SJCRH30 (cell line): ENCODE measurements around the gene DNM1. TPM values are rescaled to one million over a fixed set of nuclear protein-coding genes. Genes with fewer than 3 reads are reported as not detected.

Experiments used
- DNase-seq, 2 experiments: peaks; one replicate each; pipeline ENCODE4 v3.0.0-alpha.2; 2015 to 2020
- H3K27ac ChIP-seq: fragments of 250-450 bp; sonication (Bioruptor Pico); 2 replicates; pipeline ENCODE4 v1.5.1; 2020; ENCODE audit warnings: mild to moderate bottlenecking, moderate library complexity
- H3K27me3 ChIP-seq: fragments of 250-450 bp; sonication (Bioruptor Pico); 2 replicates; pipeline ENCODE4 v1.5.1; 2020; ENCODE audit warnings: mild to moderate bottlenecking, moderate library complexity
- H3K36me3 ChIP-seq: fragments of 250-450 bp; sonication (Bioruptor Pico); 2 replicates; pipeline ENCODE4 v1.5.1; 2020; ENCODE audit warnings: mild to moderate bottlenecking, moderate library complexity
- H3K4me1 ChIP-seq: fragments of 250-450 bp; sonication (Bioruptor Pico); 2 replicates; pipeline ENCODE4 v1.5.1; 2020; ENCODE audit warnings: mild to moderate bottlenecking, moderate library complexity
- H3K4me3 ChIP-seq: fragments of 250-450 bp; sonication (Bioruptor Pico); 2 replicates; pipeline ENCODE4 v1.5.1; 2020; ENCODE audit warnings: mild to moderate bottlenecking, moderate library complexity
- H3K9me3 ChIP-seq: fragments of 250-450 bp; sonication (Bioruptor Pico); replicated peaks from 2 replicates; pipeline ENCODE4 v1.5.1; 2020; ENCODE audit warnings: mild to moderate bottlenecking, moderate library complexity
- total RNA-seq: library from RNA; depleted of rRNA; stranded (reverse); fragments of >200 nt; shearing (Covaris generic); gene quantifications from 2 replicates; pipeline ENCODE4 v1.2.3, GENCODE V29; 2014; rRNA removed

The DNM1 gene
- 1.7 and 3.8 TPM in 2 replicates for total RNA-seq

- Histone ChIP-seq H3K9me3 (no peaks in the 10 kb centered on the region), H3K27ac (no peak within 1 kb of the TSS; the same call in 1 of the 2 replicates), H3K4me3 (peak within 1 kb of the TSS; percentile 68), H3K4me1 (peaks cover 3% of the 10 kb centered on the region; the same call in 1 of the 2 replicates), H3K36me3 (no peaks in the 10 kb centered on the region), H3K27me3 (peaks cover 15% of the 10 kb centered on the region; the same call in 1 of the 2 replicates)
- peak; percentile 65 to 81 for DNase-seq
Measured at GRCh38 chr9:128203024-128203706, at the start of gene DNM1. Gene DNM1 (plus strand): TSS chr9:128203379. CDS start chr9:128203471, 92 bp downstream.

GRCh38 chr9:128153947-128154695, 49.1 kb upstream of the DNM1 start:
- Histone ChIP-seq H3K27me3 (peaks cover 27% of the 10 kb centered on the region), H3K27ac (no peak overlapping the region), H3K36me3 (no peaks in the 10 kb centered on the region), H3K4me3 (no peak overlapping the region), H3K4me1 (no peaks in the 10 kb centered on the region), H3K9me3 (no peaks in the 10 kb centered on the region)
- no peak for DNase-seq

GRCh38 chr9:128155736-128156500, 47.3 kb upstream of the DNM1 start:
- no peaks in the 10 kb centered on the region; the same call in 1 of the 2 replicates for H3K4me1 ChIP-seq
- H3K27ac ChIP-seq: no peak overlapping the region
- no peak for DNase-seq
- H3K9me3 ChIP-seq: no peaks in the 10 kb centered on the region
- H3K36me3 ChIP-seq: no peaks in the 10 kb centered on the region
- no peak overlapping the region for H3K4me3 ChIP-seq
- H3K27me3 ChIP-seq: peaks cover 21% of the 10 kb centered on the region

DNA sequence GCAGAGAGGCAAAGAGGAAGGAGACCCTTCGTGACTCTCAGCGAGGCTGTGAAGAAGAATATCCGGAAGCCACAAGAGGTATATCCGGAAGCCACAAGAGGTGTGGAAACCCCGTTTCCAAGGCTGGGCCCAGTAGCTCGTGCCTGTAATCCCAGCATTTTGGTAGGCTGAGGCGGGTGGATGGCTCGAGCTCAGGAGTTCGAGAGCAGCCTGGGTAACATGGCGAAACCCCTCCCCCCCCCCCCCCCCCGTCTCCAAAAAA, 43.7 kb upstream of the DNM1 start:
- H3K4me1 ChIP-seq: no peaks in the 10 kb centered on the region; the same call in 1 of the 2 replicates
- 0 out of 2 replicates have a peak, but pooled peaks cover under 1% of the 10 kb centered on the region for H3K27me3 ChIP-seq
- peak overlapping the region; percentile 85 for H3K4me3 ChIP-seq
- no peak for DNase-seq
- H3K27ac ChIP-seq: peak overlapping the region; percentile 14; the same call in 1 of the 2 replicates
- no peaks in the 10 kb centered on the region for H3K9me3 ChIP-seq
- H3K36me3 ChIP-seq: peaks cover 13% of the 10 kb centered on the region

GRCh38 chr9:128159784-128160602, 43.2 kb upstream of the DNM1 start, which contains the start of gene BBLN:
Gene BBLN (plus strand): TSS chr9:128160265. CDS start chr9:128160408, 143 bp downstream.
- H3K4me1 ChIP-seq: no peaks in the 10 kb centered on the region; the same call in 1 of the 2 replicates
- no peaks in the 10 kb centered on the region for H3K27me3 ChIP-seq
- peaks cover 19% of the 10 kb centered on the region for H3K36me3 ChIP-seq
- peak within 1 kb of the TSS; percentile 85 for H3K4me3 ChIP-seq
- peak within 1 kb of the TSS; percentile 24; the same call in 1 of the 2 replicates for H3K27ac ChIP-seq
- H3K9me3 ChIP-seq: no peaks in the 10 kb centered on the region
- DNase-seq: peak; percentile 98

- H3K36me3 ChIP-seq: peaks cover 25% of the 10 kb centered on the region
- peak overlapping the region; percentile 24; the same call in 1 of the 2 replicates for H3K27ac ChIP-seq
- H3K4me1 ChIP-seq: no peaks in the 10 kb centered on the region; the same call in 1 of the 2 replicates
- peak; percentile 36 to 47 for DNase-seq
- peak overlapping the region; percentile 85 for H3K4me3 ChIP-seq
- H3K27me3 ChIP-seq: no peaks in the 10 kb centered on the region
- H3K9me3 ChIP-seq: no peaks in the 10 kb centered on the region
Measured at GRCh38 chr9:128160603-128160987, 42.6 kb upstream of the DNM1 start.

- no peaks in the 10 kb centered on the region for H3K27me3 ChIP-seq
- peaks cover 32% of the 10 kb centered on the region for H3K36me3 ChIP-seq
- H3K27ac ChIP-seq: no peak overlapping the region
- H3K4me1 ChIP-seq: no peaks in the 10 kb centered on the region; the same call in 1 of the 2 replicates
- DNase-seq: no peak
- H3K9me3 ChIP-seq: no peaks in the 10 kb centered on the region
- no peak overlapping the region for H3K4me3 ChIP-seq
Measured at GRCh38 chr9:128161215-128161902, 41.8 kb upstream of the DNM1 start.

DNA sequence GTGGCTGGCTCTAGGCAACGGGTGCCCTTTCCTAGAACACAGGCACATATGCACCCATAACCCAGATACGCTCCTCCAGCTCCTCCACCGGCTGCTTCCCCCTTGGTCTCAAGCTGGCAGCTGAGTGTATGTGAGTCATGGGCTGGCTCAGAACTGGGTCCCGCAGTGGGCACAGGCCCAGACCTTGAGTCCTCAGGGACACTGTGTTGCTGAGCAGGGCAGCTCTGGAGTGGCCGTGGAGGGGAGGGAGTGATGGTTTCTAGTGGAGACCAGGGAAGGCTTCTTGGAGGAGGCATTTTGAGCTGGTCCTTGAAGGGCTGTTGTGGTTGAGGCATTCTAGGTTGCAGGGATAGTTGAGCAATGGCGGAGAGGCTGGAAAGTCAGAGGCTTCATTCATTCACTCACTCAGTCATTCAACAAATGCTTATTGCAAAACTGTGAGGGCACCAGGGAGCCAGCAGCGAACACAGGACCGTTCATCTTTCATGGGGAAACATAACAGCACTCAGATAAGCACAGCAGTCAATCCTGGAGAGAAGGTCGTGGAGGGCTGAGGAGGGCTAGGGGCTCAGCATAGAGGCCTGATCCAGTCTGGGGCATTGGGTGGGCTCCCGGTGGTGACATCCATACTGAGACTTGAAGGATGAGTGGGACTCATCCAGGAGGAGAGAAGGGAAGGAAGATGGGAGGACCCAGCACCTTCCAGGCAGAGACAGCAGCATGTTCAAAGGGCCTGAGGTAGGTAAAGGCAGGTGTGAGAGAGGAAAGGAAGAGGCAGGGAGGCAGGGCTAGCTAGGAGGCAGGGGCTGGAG, 40.8 kb upstream of the DNM1 start:
- no peaks in the 10 kb centered on the region; the same call in 1 of the 2 replicates for H3K4me1 ChIP-seq
- H3K9me3 ChIP-seq: no peaks in the 10 kb centered on the region
- no peak for DNase-seq
- no peak overlapping the region for H3K27ac ChIP-seq
- no peak overlapping the region for H3K4me3 ChIP-seq
- H3K27me3 ChIP-seq: no peaks in the 10 kb centered on the region
- peaks cover 43% of the 10 kb centered on the region for H3K36me3 ChIP-seq

- Histone ChIP-seq H3K27ac (no peak overlapping the region), H3K36me3 (peaks cover 50% of the 10 kb centered on the region), H3K9me3 (no peaks in the 10 kb centered on the region), H3K4me3 (no peak overlapping the region), H3K4me1 (no peaks in the 10 kb centered on the region; the same call in 1 of the 2 replicates), H3K27me3 (no peaks in the 10 kb centered on the region)
- DNase-seq: no peak
Measured at GRCh38 chr9:128163027-128163515, 40.1 kb upstream of the DNM1 start.

DNA sequence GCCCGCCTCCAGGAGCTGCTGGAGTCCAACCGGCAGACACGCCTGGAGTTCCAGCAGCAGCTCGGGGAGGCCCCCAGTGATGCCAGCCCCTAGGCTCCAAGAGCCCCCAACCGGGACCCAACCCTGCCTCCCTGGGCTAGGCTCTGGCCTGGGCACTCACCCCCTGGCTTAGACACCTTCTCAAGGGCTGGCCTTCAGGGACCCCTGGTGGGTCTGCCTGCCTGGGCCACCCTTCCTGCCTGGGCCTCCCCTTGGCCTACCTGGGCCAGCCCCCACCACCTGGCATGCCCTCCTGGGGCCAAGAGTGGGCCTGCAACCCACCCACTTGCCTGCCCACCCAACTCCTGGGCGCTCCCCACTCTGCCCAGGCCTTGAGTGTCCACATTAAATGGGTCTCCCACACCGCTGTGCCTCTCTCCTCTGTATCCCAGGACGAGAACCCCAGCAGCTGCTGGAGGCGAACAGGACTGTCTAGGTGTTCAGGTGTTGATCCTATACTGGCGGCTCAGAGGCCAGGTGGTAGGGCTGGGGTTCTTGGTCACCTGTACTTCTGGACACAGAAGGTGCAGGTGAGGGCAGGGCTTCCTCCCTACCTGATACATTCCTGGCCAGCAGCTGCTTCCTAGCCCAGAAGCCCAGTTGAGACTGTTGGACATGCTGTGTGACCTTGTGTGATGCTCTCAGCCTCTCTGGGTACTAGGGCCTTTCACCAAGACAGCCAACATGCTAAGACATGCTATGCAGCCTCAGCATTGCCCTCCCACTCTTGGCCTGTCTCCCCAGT, 39.5 kb upstream of the DNM1 start:
- no peaks in the 10 kb centered on the region for H3K9me3 ChIP-seq
- no peak overlapping the region for H3K4me3 ChIP-seq
- no peak overlapping the region for H3K27ac ChIP-seq
- DNase-seq: no peak
- H3K27me3 ChIP-seq: no peaks in the 10 kb centered on the region
- H3K36me3 ChIP-seq: peaks cover 56% of the 10 kb centered on the region
- no peaks in the 10 kb centered on the region; the same call in 1 of the 2 replicates for H3K4me1 ChIP-seq

- DNase-seq: no peak
- peaks cover 62% of the 10 kb centered on the region for H3K36me3 ChIP-seq
Measured at GRCh38 chr9:128164307-128164885, 38.8 kb upstream of the DNM1 start.

DNA sequence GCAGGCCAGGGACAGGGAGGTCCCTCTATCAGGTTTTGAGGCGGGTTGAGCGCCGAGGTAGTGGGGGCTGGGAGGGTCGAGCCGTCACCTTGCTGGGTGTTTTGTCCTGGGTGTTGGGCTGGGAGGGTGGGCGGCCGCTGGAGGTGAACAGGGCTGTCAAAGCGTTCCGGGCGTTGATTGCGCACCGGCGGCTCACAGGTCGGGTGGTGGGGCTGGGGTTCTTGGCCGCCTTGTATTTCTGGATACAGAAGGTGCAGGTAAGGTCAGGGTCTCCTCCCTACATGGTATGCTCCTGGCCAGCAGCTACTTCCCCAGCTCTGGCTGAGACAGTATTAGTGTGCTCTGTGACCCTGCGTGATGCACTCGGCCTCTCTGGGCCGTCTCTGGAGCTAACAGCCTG, 37.0 kb upstream of the DNM1 start:
- Histone ChIP-seq H3K4me3 (no peak overlapping the region), H3K27ac (no peak overlapping the region), H3K27me3 (no peaks in the 10 kb centered on the region), H3K36me3 (peaks cover 77% of the 10 kb centered on the region), H3K9me3 (no peaks in the 10 kb centered on the region), H3K4me1 (no peaks in the 10 kb centered on the region)
- DNase-seq: no peak

More at GRCh38 chr9:128164307-128164885, 38.8 kb upstream of the DNM1 start:
- H3K27ac ChIP-seq: no peak overlapping the region
- no peaks in the 10 kb centered on the region for H3K27me3 ChIP-seq
- no peaks in the 10 kb centered on the region for H3K9me3 ChIP-seq
- no peak overlapping the region for H3K4me3 ChIP-seq
- no peaks in the 10 kb centered on the region; the same call in 1 of the 2 replicates for H3K4me1 ChIP-seq
